IMR-90 (cell line): ENCODE results near the gene RENBP. TPM values are rescaled to one million over a fixed set of nuclear protein-coding genes. Genes with fewer than 3 reads are reported as not detected.

Experiments
- ATAC-seq: fragments of 200-7000 bp; cut with Tn5 transposase; 2 replicates; pipeline ENCODE4 v1.9.1; 2020; ENCODE audit warnings: low read depth, mild to moderate bottlenecking, moderate library complexity
- BruUV-seq: library from RNA; stranded (reverse); fragments of 400-500 nt; replicated peaks from 2 replicates; lab custom pipeline; 2021; lab: Mats Ljungman, UMichigan
- CTCF ChIA-PET: fragments of 300-600 bp; formaldehyde crosslinking; extraction: SDS; loops from one replicate; lab custom pipeline; 2021; ENCODE audit warnings: antibody characterized with exemption; lab: Yijun Ruan, JAX
- POLR2A ChIA-PET: fragments of 300-600 bp; sonication (Branson Sonifier 250); formaldehyde crosslinking; loops from one replicate; lab custom pipeline; 2022; ENCODE audit warnings: antibody characterized with exemption; ENCODE audit not compliant: unreplicated experiment; lab: Charles Lee
- DNase-seq: peaks from one replicate; pipeline ENCODE4 v3.0.0; 2013
- H2AFZ ChIP-seq: replicated peaks from 2 replicates; pipeline ENCODE3; 2013; ENCODE audit warnings: low read length, mild to moderate bottlenecking; ENCODE audit not compliant: poor library complexity
- H2AK5ac ChIP-seq: 2 replicates; pipeline ENCODE4 v1.6.1; 2013; ENCODE audit warnings: low read depth, low read length, inconsistent platforms
- H2AK9ac ChIP-seq: replicated peaks from 2 replicates; pipeline ENCODE3; 2013; ENCODE audit warnings: mild to moderate bottlenecking, low read depth, low read length, moderate library complexity; ENCODE audit not compliant: poor library complexity
- H2BK120ac ChIP-seq: 2 replicates; pipeline ENCODE4 v1.6.1; 2013; ENCODE audit warnings: low read depth, low read length, inconsistent platforms
- H2BK15ac ChIP-seq: 3 replicates; pipeline ENCODE4 v1.6.1; 2013; ENCODE audit warnings: low read depth, low read length, inconsistent platforms
- H2BK20ac ChIP-seq: 2 replicates; pipeline ENCODE4 v1.6.1; 2013; ENCODE audit warnings: low read depth, mild to moderate bottlenecking, inconsistent platforms, low read length, moderate library complexity
- H2BK5ac ChIP-seq: 2 replicates; pipeline ENCODE4 v1.6.1; 2013; ENCODE audit warnings: mild to moderate bottlenecking, low read depth, low read length, inconsistent platforms; ENCODE audit not compliant: poor library complexity, severe bottlenecking
- H3K14ac ChIP-seq: replicated peaks from 2 replicates; pipeline ENCODE4 v1.6.1; 2013; ENCODE audit warnings: low read depth, low read length, inconsistent platforms
- H3K18ac ChIP-seq: 2 replicates; pipeline ENCODE4 v1.6.1; 2013; ENCODE audit warnings: low read depth, low read length, control low read depth
- H3K23ac ChIP-seq: 2 replicates; pipeline ENCODE4 v1.6.1; 2013; ENCODE audit warnings: low read depth, low read length, inconsistent platforms
- H3K27ac ChIP-seq: 2 replicates; pipeline ENCODE4 v1.5.1; 2013; ENCODE audit warnings: mild to moderate bottlenecking, control low read depth, low read length; ENCODE audit not compliant: insufficient read depth
- H3K27me3 ChIP-seq: 2 replicates; pipeline ENCODE4 v1.6.1; 2013; ENCODE audit warnings: low read length; ENCODE audit not compliant: control insufficient read depth, insufficient read depth
- H3K36me3 ChIP-seq: 2 replicates; pipeline ENCODE4 v1.6.1; 2013; ENCODE audit warnings: low read length, mixed read lengths; ENCODE audit not compliant: control insufficient read depth, insufficient read depth
- H3K4ac ChIP-seq: 2 replicates; pipeline ENCODE4 v1.6.1; 2013; ENCODE audit warnings: low read depth, low read length, inconsistent platforms
- H3K4me1 ChIP-seq: 2 replicates; pipeline ENCODE4 v1.6.1; 2013; ENCODE audit warnings: low read length, mixed read lengths; ENCODE audit not compliant: control insufficient read depth, insufficient read depth
- H3K4me2 ChIP-seq: 2 replicates; pipeline ENCODE4 v1.6.1; 2013; ENCODE audit warnings: low read depth, mild to moderate bottlenecking, control low read depth, low read length, moderate library complexity
- H3K4me3 ChIP-seq: 2 replicates; pipeline ENCODE4 v1.5.1; 2013; ENCODE audit warnings: low read depth, mild to moderate bottlenecking, control low read depth, low read length, moderate library complexity; ENCODE audit not compliant: insufficient read depth
- H3K56ac ChIP-seq: 2 replicates; pipeline ENCODE4 v1.6.1; 2013; ENCODE audit warnings: low read length, inconsistent platforms; ENCODE audit not compliant: insufficient read depth; ENCODE audit errors: extremely low read depth
- H3K79me1 ChIP-seq, 2 experiments: 2 replicates each; pipeline ENCODE4 v1.6.1; 2013; ENCODE audit warnings: low read length in 2 of 2, inconsistent platforms in 1 of 2, low read depth in 1 of 2
- H3K9ac ChIP-seq: 2 replicates; pipeline ENCODE4 v1.6.1; 2013; ENCODE audit warnings: low read depth, low read length, control low read depth
- H3K9me1 ChIP-seq: 2 replicates; pipeline ENCODE4 v1.6.1; 2013; ENCODE audit warnings: low read length, inconsistent platforms; ENCODE audit not compliant: insufficient read depth
- H3K9me3 ChIP-seq: 2 replicates; pipeline ENCODE4 v1.6.1; 2013; ENCODE audit warnings: low read length; ENCODE audit not compliant: control insufficient read depth, insufficient read depth
- H4K20me1 ChIP-seq: 2 replicates; pipeline ENCODE4 v1.6.1; 2013; ENCODE audit warnings: low read length, inconsistent platforms; ENCODE audit not compliant: insufficient read depth
- H4K5ac ChIP-seq: 2 replicates; pipeline ENCODE4 v1.6.1; 2013; ENCODE audit warnings: mild to moderate bottlenecking, low read depth, low read length, control low read depth
- H4K8ac ChIP-seq, 2 experiments: 2 replicates each; pipeline ENCODE4 v1.6.1; 2013; ENCODE audit warnings: low read depth in 2 of 2, low read length in 2 of 2, control low read depth in 1 of 2, inconsistent platforms in 1 of 2
- H4K91ac ChIP-seq: 2 replicates; pipeline ENCODE4 v1.6.1; 2013; ENCODE audit warnings: low read depth, low read length, inconsistent platforms; ENCODE audit not compliant: insufficient read depth
- BHLHE40 ChIP-seq: fragments of 150-350 bp; IDR thresholded peaks from 2 replicates; pipeline ENCODE4 v1.6.1; 2016; ENCODE audit warnings: mild to moderate bottlenecking, low read depth, low read length
- CEBPB ChIP-seq: IDR thresholded peaks from 2 replicates; pipeline ENCODE4 v1.6.1; 2012; ENCODE audit warnings: low read depth, low read length, improper control_type of control experiment
- CHD1 ChIP-seq: IDR thresholded peaks from 2 replicates; pipeline ENCODE4 v1.6.1; 2012; ENCODE audit warnings: low read depth, low read length, improper control_type of control experiment
- CTCF ChIP-seq: conservative IDR thresholded peaks from 2 replicates; pipeline ENCODE4 v1.5.1; 2012; ENCODE audit warnings: mild to moderate bottlenecking, low read depth, low read length, improper control_type of control experiment
- ELK1 ChIP-seq: fragments of 150-350 bp; IDR thresholded peaks from 2 replicates; pipeline ENCODE4 v1.6.1; 2016; ENCODE audit warnings: low read depth, mild to moderate bottlenecking, low read length, moderate library complexity, borderline replicate concordance
- FOS ChIP-seq: fragments of 150-350 bp; IDR thresholded peaks from 2 replicates; pipeline ENCODE4 v1.6.1; 2016; ENCODE audit warnings: low read depth, low read length
- MAZ ChIP-seq: IDR thresholded peaks from 2 replicates; pipeline ENCODE4 v1.6.1; 2012; ENCODE audit warnings: low read depth, mild to moderate bottlenecking, low read length, improper control_type of control experiment, moderate library complexity, borderline replicate concordance
- NFE2L2 ChIP-seq: fragments of 150-350 bp; IDR thresholded peaks from 2 replicates; pipeline ENCODE4 v1.6.1; 2016; ENCODE audit warnings: low read depth, mild to moderate bottlenecking, low read length
- POLR2A ChIP-seq: IDR thresholded peaks from 2 replicates; pipeline ENCODE4 v1.6.1; 2012; ENCODE audit warnings: mild to moderate bottlenecking, low read depth, low read length
- RAD21 ChIP-seq: IDR thresholded peaks from 2 replicates; pipeline ENCODE4 v1.6.1; 2012; ENCODE audit warnings: low read length, improper control_type of control experiment
- RCOR1 ChIP-seq: IDR thresholded peaks from 2 replicates; pipeline ENCODE4 v1.6.1; 2012; ENCODE audit warnings: mild to moderate bottlenecking, low read length, improper control_type of control experiment; ENCODE audit not compliant: insufficient replicate concordance
- RFX5 ChIP-seq: IDR thresholded peaks from 2 replicates; pipeline ENCODE4 v1.8.0; 2012; ENCODE audit warnings: low read depth, mild to moderate bottlenecking, low read length, moderate library complexity
- USF2 ChIP-seq: fragments of 150-350 bp; IDR thresholded peaks from 2 replicates; pipeline ENCODE4 v1.6.1; 2017; ENCODE audit warnings: mild to moderate bottlenecking, antibody characterized with exemption, low read length, low read depth
- WGBS, 2 experiments: methylation state at CpG; one replicate each; pipeline versions ENCODE4 v1.1.5 to v1.1.7; 2013; ENCODE audit warnings: missing lambda C conversion rate in 2 of 2; ENCODE audit not compliant: insufficient read length in 1 of 2; ENCODE audit errors: extremely low coverage in 2 of 2; 5-methylcytosine and 5-hydroxymethylcytosine counted together
- dilution Hi-C: fragments of 300-500 bp; cut with HindIII; formaldehyde crosslinking; loops from one replicate; pipeline ENCODE4 v1.14.3; 2018; ENCODE audit warnings: low sequenced_read_pairs; ENCODE audit not compliant: unreplicated experiment
- in situ Hi-C: fragments of 300-500 bp; cut with MboI; formaldehyde crosslinking; loops from 3 replicates; pipeline ENCODE4 v1.14.3; 2019; ENCODE audit warnings: low sequenced_read_pairs, inconsistent platforms, mixed read lengths
- intact Hi-C: fragments of 100-400 bp; cut with micrococcal nuclease; formaldehyde crosslinking; loops from 2 replicates; pipeline ENCODE4 v1.10.0; 2022
- polyA plus RNA-seq, 3 experiments: library from polyadenylated mRNA; depleted of rRNA; stranded (reverse); fragments of >200 nt; gene quantifications; 2 replicates each; pipeline ENCODE4 v1.2.3, GENCODE V29; 2012; ENCODE audit warnings: low replicate concordance in 1 of 3
- total RNA-seq: library from RNA; depleted of rRNA; stranded (reverse); fragments of >200 nt; gene quantifications from 2 replicates; pipeline ENCODE4 v1.2.3, GENCODE V29; 2012

RENBP gene
- total and polyA plus RNA-seq, 2 of the 4 experiments (the other 2 are of a cell fraction) = 0.15 to 0.18 TPM

GRCh38 chrX:153971450-153972367 lies 27.3 kb upstream of the RENBP start, which contains the start of gene HCFC1:
TSS of gene HCFC1 (minus strand) at chrX:153971818. CDS start at chrX:153970840, 978 bp downstream.
- H3K56ac ChIP-seq = peak within 1 kb of the TSS; percentile 99
- H2BK20ac ChIP-seq = no peak within 1 kb of the TSS; the same call in 1 of the 2 replicates
- peak within 1 kb of the TSS; percentile 83; the same call in 2 of the 3 replicates for H2BK15ac ChIP-seq
- H3K14ac ChIP-seq = peak within 1 kb of the TSS; percentile 100
- no peaks in the 10 kb centered on the region for H3K36me3 ChIP-seq
- intact Hi-C loops (loop anchor here (2.0 kb wide), 1 partner anchor 75 kb away; no protein-coding TSS in a partner anchor), dilution Hi-C loops (no loop called here), in situ Hi-C loops (no loop called here)
- BruUV-seq = no TSS peak
- WGBS, 2 experiments = 32% methylated on average over 31 of the region's 96 CpGs; no CpG with 5 or more reads in 1 of the 2 experiments
- H2AFZ ChIP-seq = peak within 1 kb of the TSS; percentile 99
- H3K9ac ChIP-seq = peak within 1 kb of the TSS; percentile 99
- ChIA-PET POLR2A (interaction anchor here (0.5 to 0.8 kb wide), 3 partner anchors 69 to 356 kb away, joined by 3 to 13 read pairs (median 5); no protein-coding TSS in a partner anchor), CTCF (no interaction called here)
- H3K27ac ChIP-seq = peak within 1 kb of the TSS; percentile 100
- H2BK5ac ChIP-seq = peak within 1 kb of the TSS; percentile 99
- ATAC-seq (peak; percentile 40), DNase-seq (peak; percentile 84)
- peak within 1 kb of the TSS; percentile 93 for H3K18ac ChIP-seq
- peaks cover 19% of the 10 kb centered on the region for H3K4me1 ChIP-seq
- H4K91ac ChIP-seq = peak within 1 kb of the TSS; percentile 100
- no peaks in the 10 kb centered on the region for H3K9me3 ChIP-seq
- H3K79me1 ChIP-seq = peaks cover 14 to 33% of the 10 kb centered on the region in 2 experiments; a peak in 2 of 4 replicates
- H3K27me3 ChIP-seq = no peaks in the 10 kb centered on the region
- H3K9me1 ChIP-seq = peaks cover 9% of the 10 kb centered on the region; the same call in 1 of the 2 replicates
- peak within 1 kb of the TSS; percentile 96 for H4K5ac ChIP-seq
- H3K23ac ChIP-seq = peak within 1 kb of the TSS; percentile 99
- peak within 1 kb of the TSS; percentile 96 for H3K4me3 ChIP-seq
- H2AK5ac ChIP-seq = peak within 1 kb of the TSS; percentile 100
- peak within 1 kb of the TSS; percentile 93 for H2BK120ac ChIP-seq
- peak within 1 kb of the TSS; percentile 95 to 99 for H4K8ac ChIP-seq
- H4K20me1 ChIP-seq = peaks cover 41% of the 10 kb centered on the region
- H3K4me2 ChIP-seq = peak within 1 kb of the TSS; percentile 93
- peak within 1 kb of the TSS; percentile 99 for H3K4ac ChIP-seq
- peak within 1 kb of the TSS; percentile 100 for H2AK9ac ChIP-seq
- TF ChIP-seq CEBPB (no peak), RFX5 (no peak), ELK1 (no peak), CTCF (no peak), RCOR1 (no peak), MAZ (no peak; the same call in none of the 2 replicates), POLR2A (peak; percentile 82), BHLHE40 (0 out of 2 replicates have a peak, but pooled peaks have one; percentile 4), FOS (0 out of 2 replicates have a peak, but pooled peaks have one; percentile 4), RAD21 (no peak), NFE2L2 (no peak), USF2 (no peak), CHD1 (no peak)
